ENCODE results near the gene SYNGR2.

The SYNGR2 gene

DNA sequence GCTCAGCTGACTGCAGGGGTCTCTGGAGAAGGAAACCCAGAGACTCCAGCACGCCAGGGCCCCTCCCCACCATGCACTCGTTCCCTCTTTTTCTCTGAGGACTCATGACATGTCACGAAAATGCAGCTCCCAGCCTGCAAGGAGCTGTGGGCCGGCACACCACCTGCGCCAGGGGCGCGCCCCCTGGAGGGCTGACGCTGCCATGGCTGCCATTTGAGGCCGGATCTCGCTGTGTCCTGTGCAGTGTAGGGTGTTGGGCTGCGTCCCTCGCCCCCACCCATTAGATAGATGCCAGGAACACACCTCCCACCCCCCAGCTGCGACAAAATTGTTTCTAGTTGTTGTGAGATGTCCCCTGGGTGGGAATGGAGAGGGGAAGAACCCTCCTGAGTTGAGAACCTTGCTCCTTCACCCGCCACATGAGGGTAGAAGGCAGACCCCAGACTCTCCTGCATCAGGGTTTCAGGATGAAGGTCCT lies 8.2 kb downstream of the SYNGR2 start (continued):
- TF ChIP-seq, protein P1, sequence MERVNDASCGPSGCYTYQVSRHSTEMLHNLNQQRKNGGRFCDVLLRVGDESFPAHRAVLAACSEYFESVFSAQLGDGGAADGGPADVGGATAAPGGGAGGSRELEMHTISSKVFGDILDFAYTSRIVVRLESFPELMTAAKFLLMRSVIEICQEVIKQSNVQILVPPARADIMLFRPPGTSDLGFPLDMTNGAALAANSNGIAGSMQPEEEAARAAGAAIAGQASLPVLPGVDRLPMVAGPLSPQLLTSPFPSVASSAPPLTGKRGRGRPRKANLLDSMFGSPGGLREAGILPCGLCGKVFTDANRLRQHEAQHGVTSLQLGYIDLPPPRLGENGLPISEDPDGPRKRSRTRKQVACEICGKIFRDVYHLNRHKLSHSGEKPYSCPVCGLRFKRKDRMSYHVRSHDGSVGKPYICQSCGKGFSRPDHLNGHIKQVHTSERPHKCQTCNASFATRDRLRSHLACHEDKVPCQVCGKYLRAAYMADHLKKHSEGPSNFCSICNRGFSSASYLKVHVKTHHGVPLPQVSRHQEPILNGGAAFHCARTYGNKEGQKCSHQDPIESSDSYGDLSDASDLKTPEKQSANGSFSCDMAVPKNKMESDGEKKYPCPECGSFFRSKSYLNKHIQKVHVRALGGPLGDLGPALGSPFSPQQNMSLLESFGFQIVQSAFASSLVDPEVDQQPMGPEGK (tag by site-specific recombination; IDR thresholded peaks at IDR 0.05) = peak; percentile 59
- TF ChIP-seq BCL11B (tag by site-specific recombination; IDR thresholded peaks at IDR 0.05; ENCODE audit: low read depth) (no peak), GLIS2 (tag by site-specific recombination; IDR thresholded peaks at IDR 0.05) (0 out of 2 replicates have a peak, but pooled peaks have one; percentile 28), ZNF140 (tag by site-specific recombination; IDR thresholded peaks at IDR 0.05) (no peak), ZNF76 (tag by site-specific recombination; IDR thresholded peaks at IDR 0.05; ENCODE audit: borderline replicate concordance, low read depth) (no peak), ZNF10 (tag by site-specific recombination; IDR thresholded peaks at IDR 0.05) (no peak), ZNF549 (tag by site-specific recombination; IDR thresholded peaks at IDR 0.05) (no peak), ZEB2 (tag by site-specific recombination; IDR thresholded peaks at IDR 0.05) (peak; percentile 29; the same call in 1 of the 2 replicates), ZFP37 (tag by site-specific recombination; IDR thresholded peaks at IDR 0.05) (no peak), FEZF1 (tag by site-specific recombination; IDR thresholded peaks at IDR 0.05) (no peak), HOXD13 (CRISPR knock-in tag; IDR thresholded peaks at IDR 0.05; ENCODE audit: borderline replicate concordance) (no peak), ZNF274 (IDR thresholded peaks at IDR 0.05; ENCODE audit: low read length) (no peak), ZNF274 (tag by site-specific recombination; IDR thresholded peaks at IDR 0.05; ENCODE audit: borderline replicate concordance) (no peak), ZNF174 (tag by site-specific recombination; IDR thresholded peaks at IDR 0.05) (no peak)
- TF ChIP-seq, protein P2, sequence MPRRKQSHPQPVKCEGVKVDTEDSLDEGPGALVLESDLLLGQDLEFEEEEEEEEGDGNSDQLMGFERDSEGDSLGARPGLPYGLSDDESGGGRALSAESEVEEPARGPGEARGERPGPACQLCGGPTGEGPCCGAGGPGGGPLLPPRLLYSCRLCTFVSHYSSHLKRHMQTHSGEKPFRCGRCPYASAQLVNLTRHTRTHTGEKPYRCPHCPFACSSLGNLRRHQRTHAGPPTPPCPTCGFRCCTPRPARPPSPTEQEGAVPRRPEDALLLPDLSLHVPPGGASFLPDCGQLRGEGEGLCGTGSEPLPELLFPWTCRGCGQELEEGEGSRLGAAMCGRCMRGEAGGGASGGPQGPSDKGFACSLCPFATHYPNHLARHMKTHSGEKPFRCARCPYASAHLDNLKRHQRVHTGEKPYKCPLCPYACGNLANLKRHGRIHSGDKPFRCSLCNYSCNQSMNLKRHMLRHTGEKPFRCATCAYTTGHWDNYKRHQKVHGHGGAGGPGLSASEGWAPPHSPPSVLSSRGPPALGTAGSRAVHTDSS (tag by site-specific recombination; IDR thresholded peaks at IDR 0.05) = no peak
- TF ChIP-seq, protein P3, sequence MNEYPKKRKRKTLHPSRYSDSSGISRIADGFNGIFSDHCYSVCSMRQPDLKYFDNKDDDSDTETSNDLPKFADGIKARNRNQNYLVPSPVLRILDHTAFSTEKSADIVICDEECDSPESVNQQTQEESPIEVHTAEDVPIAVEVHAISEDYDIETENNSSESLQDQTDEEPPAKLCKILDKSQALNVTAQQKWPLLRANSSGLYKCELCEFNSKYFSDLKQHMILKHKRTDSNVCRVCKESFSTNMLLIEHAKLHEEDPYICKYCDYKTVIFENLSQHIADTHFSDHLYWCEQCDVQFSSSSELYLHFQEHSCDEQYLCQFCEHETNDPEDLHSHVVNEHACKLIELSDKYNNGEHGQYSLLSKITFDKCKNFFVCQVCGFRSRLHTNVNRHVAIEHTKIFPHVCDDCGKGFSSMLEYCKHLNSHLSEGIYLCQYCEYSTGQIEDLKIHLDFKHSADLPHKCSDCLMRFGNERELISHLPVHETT (tag by site-specific recombination; IDR thresholded peaks at IDR 0.05) = no peak
- TF ChIP-seq, protein P4, sequence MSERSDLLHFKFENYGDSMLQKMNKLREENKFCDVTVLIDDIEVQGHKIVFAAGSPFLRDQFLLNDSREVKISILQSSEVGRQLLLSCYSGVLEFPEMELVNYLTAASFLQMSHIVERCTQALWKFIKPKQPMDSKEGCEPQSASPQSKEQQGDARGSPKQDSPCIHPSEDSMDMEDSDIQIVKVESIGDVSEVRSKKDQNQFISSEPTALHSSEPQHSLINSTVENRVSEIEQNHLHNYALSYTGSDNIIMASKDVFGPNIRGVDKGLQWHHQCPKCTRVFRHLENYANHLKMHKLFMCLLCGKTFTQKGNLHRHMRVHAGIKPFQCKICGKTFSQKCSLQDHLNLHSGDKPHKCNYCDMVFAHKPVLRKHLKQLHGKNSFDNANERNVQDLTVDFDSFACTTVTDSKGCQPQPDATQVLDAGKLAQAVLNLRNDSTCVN (tag by site-specific recombination; optimal IDR thresholded peaks at IDR 0.05) = peak; percentile 19
- TF ChIP-seq, protein P5, sequence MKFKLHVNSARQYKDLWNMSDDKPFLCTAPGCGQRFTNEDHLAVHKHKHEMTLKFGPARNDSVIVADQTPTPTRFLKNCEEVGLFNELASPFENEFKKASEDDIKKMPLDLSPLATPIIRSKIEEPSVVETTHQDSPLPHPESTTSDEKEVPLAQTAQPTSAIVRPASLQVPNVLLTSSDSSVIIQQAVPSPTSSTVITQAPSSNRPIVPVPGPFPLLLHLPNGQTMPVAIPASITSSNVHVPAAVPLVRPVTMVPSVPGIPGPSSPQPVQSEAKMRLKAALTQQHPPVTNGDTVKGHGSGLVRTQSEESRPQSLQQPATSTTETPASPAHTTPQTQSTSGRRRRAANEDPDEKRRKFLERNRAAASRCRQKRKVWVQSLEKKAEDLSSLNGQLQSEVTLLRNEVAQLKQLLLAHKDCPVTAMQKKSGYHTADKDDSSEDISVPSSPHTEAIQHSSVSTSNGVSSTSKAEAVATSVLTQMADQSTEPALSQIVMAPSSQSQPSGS (tag by site-specific recombination; IDR thresholded peaks at IDR 0.05; ENCODE audit: low read depth) = no peak
- TF ChIP-seq, protein P6, sequence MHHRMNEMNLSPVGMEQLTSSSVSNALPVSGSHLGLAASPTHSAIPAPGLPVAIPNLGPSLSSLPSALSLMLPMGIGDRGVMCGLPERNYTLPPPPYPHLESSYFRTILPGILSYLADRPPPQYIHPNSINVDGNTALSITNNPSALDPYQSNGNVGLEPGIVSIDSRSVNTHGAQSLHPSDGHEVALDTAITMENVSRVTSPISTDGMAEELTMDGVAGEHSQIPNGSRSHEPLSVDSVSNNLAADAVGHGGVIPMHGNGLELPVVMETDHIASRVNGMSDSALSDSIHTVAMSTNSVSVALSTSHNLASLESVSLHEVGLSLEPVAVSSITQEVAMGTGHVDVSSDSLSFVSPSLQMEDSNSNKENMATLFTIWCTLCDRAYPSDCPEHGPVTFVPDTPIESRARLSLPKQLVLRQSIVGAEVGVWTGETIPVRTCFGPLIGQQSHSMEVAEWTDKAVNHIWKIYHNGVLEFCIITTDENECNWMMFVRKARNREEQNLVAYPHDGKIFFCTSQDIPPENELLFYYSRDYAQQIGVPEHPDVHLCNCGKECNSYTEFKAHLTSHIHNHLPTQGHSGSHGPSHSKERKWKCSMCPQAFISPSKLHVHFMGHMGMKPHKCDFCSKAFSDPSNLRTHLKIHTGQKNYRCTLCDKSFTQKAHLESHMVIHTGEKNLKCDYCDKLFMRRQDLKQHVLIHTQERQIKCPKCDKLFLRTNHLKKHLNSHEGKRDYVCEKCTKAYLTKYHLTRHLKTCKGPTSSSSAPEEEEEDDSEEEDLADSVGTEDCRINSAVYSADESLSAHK (tag by site-specific recombination; IDR thresholded peaks at IDR 0.05) = no peak
- TF ChIP-seq, protein P7, sequence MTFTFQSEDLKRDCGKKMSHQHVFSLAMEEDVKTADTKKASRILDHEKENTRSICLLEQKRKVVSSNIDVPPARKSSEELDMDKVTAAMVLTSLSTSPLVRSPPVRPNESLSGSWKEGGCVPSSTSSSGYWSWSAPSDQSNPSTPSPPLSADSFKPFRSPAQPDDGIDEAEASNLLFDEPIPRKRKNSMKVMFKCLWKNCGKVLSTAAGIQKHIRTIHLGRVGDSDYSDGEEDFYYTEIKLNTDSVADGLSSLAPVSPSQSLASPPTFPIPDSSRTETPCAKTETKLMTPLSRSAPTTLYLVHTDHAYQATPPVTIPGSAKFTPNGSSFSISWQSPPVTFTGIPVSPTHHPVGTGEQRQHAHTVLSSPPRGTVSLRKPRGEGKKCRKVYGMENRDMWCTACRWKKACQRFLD (tag by site-specific recombination; IDR thresholded peaks at IDR 0.05) = no peak
- TF ChIP-seq, protein P8, sequence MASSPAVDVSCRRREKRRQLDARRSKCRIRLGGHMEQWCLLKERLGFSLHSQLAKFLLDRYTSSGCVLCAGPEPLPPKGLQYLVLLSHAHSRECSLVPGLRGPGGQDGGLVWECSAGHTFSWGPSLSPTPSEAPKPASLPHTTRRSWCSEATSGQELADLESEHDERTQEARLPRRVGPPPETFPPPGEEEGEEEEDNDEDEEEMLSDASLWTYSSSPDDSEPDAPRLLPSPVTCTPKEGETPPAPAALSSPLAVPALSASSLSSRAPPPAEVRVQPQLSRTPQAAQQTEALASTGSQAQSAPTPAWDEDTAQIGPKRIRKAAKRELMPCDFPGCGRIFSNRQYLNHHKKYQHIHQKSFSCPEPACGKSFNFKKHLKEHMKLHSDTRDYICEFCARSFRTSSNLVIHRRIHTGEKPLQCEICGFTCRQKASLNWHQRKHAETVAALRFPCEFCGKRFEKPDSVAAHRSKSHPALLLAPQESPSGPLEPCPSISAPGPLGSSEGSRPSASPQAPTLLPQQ (tag by site-specific recombination; IDR thresholded peaks at IDR 0.05) = no peak

All from HEK293 (cell line).